SU-DHL-6 (cell line): ENCODE data around the gene LPIN1.

Experiments used
- CTCF ChIP-seq: fragments of 200-600 bp; sonication (generic); IDR thresholded peaks from one replicate; pipeline ENCODE4 v1.5.1; 2017; ENCODE audit warnings: antibody characterized with exemption, mild to moderate bottlenecking, low read length, moderate library complexity; ENCODE audit not compliant: insufficient read depth, poor library complexity, severe bottlenecking
- EZH2phosphoT487 ChIP-seq: fragments of 200-600 bp; sonication (generic), shearing (Covaris generic); conservative IDR thresholded peaks from 2 replicates; pipeline ENCODE4 v1.6.1; 2018; ENCODE audit warnings: mild to moderate bottlenecking, antibody characterized with exemption, low read length, moderate library complexity, mixed read lengths

DNA sequence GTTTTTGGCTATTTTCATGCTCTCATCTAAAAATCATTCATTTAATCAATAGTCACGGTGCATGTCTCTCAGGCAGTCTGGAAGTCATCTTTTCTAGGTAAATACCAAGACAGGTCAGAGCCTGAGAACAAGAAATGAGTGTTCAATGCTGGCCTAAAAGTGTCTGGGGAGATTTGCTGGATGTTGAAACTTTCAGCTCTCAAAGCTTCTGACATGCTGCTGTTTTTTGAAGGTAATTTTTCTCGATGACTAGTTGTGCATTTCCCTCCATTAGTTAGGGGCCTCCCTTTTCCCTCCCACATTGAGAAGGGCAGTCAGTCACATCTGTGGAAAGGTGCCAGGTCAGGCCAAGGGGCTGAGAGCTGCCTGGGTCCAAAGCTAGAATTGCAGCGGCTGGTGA is 115.6 kb downstream of the LPIN1 start:
- TF ChIP-seq CTCF (no peak), EZH2phosphoT487 (no peak)
